HepG2 (cell line): ENCODE measurements around the gene SNPH. TPM values are rescaled to one million over a fixed set of nuclear protein-coding genes. Genes with fewer than 3 reads are reported as not detected.

Experiments used
- CHD4 ChIP-seq: fragments of 200-600 bp; sonication (generic); IDR thresholded peaks from 2 replicates; pipeline ENCODE4 v1.7.0; 2017; ENCODE audit warnings: mild to moderate bottlenecking, low read length, borderline replicate concordance
- HES4 ChIP-seq: sonication (generic); formaldehyde crosslinking; IDR thresholded peaks from 2 replicates; pipeline ENCODE4 v1.9.0; 2021; ENCODE audit warnings: mild to moderate bottlenecking, missing genetic modification reagents, borderline replicate concordance
- NBN ChIP-seq: fragments of 450-650 bp; conservative IDR thresholded peaks from 2 replicates; pipeline ENCODE4 v1.6.1; 2017
- SALL2 ChIP-seq: sonication (generic); formaldehyde crosslinking; IDR thresholded peaks from 2 replicates; pipeline ENCODE4 v1.8.1; 2023; ENCODE audit warnings: mild to moderate bottlenecking, missing genetic modification reagents, inconsistent platforms
- SRSF1 ChIP-seq: fragments of 200-400 bp; formaldehyde crosslinking; optimal IDR thresholded peaks from 2 replicates; pipeline ENCODE3; 2017; ENCODE audit warnings: mild to moderate bottlenecking, low read depth, low read length, moderate library complexity
- ZFY ChIP-seq: sonication (generic); formaldehyde crosslinking; IDR thresholded peaks from 2 replicates; pipeline ENCODE4 v1.4.0; 2020; ENCODE audit warnings: missing genetic modification reagents
- ZNF10 ChIP-seq: sonication (generic); formaldehyde crosslinking; IDR thresholded peaks from 2 replicates; pipeline ENCODE4 v1.4.0; 2020; ENCODE audit warnings: mild to moderate bottlenecking, low read depth, missing genetic modification reagents, borderline replicate concordance
- ZNF33A ChIP-seq: sonication (generic); formaldehyde crosslinking; IDR thresholded peaks from 2 replicates; pipeline ENCODE4 v1.5.1; 2020; ENCODE audit warnings: missing genetic modification reagents, mild to moderate bottlenecking, moderate library complexity, borderline replicate concordance
- ZNF563 ChIP-seq: sonication (generic); formaldehyde crosslinking; IDR thresholded peaks from 2 replicates; pipeline ENCODE4 v1.8.0; 2022; ENCODE audit warnings: mild to moderate bottlenecking, moderate library complexity, missing genetic modification reagents
- ZNF567 ChIP-seq: sonication (generic); formaldehyde crosslinking; IDR thresholded peaks from 2 replicates; pipeline ENCODE4 v1.8.1; 2023; ENCODE audit warnings: mild to moderate bottlenecking, missing genetic modification reagents, borderline replicate concordance
- ZNF768 ChIP-seq: sonication (generic); formaldehyde crosslinking; IDR thresholded peaks from 2 replicates; pipeline ENCODE4 v1.4.0; 2020; ENCODE audit warnings: missing genetic modification reagents
- ZNF839 ChIP-seq: sonication (generic); formaldehyde crosslinking; IDR thresholded peaks from 2 replicates; pipeline ENCODE4 v1.4.0; 2020; ENCODE audit warnings: missing genetic modification reagents, mild to moderate bottlenecking, borderline replicate concordance
- ZSCAN25 ChIP-seq: sonication (generic); formaldehyde crosslinking; IDR thresholded peaks from 2 replicates; pipeline ENCODE4 v1.8.0; 2022; ENCODE audit warnings: mild to moderate bottlenecking, missing genetic modification reagents
- polyA plus RNA-seq, 8 experiments: library from polyadenylated mRNA; depleted of rRNA in 3 of 8; stranded (reverse) in 7 of 8; unstranded in 1 of 8; fragments of >200 nt; fragmentation: Illumina TruSeq in 4 of 8; extraction: Trizol in 4 of 8; gene quantifications; 2 replicates each; pipeline versions ENCODE4 v1.2.1 to v1.2.3, GENCODE V29; 2011 to 2016; ENCODE audit warnings: low read depth in 4 of 8, missing spikeins in 1 of 8, mixed read lengths in 1 of 8; ENCODE audit not compliant: insufficient read depth in 1 of 8
- total RNA-seq, 5 experiments: library from RNA; depleted of rRNA; stranded (reverse); fragments of >200 nt; fragmentation: Illumina TruSeq; extraction: Trizol; gene quantifications; 2 replicates each; pipeline ENCODE4 v1.2.3, GENCODE V29; 2016; ENCODE audit warnings: low read depth in 1 of 5
- TF ChIP-seq, protein P1 (sequence below): sonication (generic); formaldehyde crosslinking; IDR thresholded peaks from 2 replicates; pipeline ENCODE4 v1.4.0; 2020; ENCODE audit warnings: mild to moderate bottlenecking, missing genetic modification reagents
- TF ChIP-seq, protein P2 (sequence below): sonication (generic); formaldehyde crosslinking; IDR thresholded peaks from 2 replicates; pipeline ENCODE4 v1.5.0; 2020; ENCODE audit warnings: mild to moderate bottlenecking, missing genetic modification reagents, borderline replicate concordance
- TF ChIP-seq, protein P3 (sequence below): sonication (generic); formaldehyde crosslinking; IDR thresholded peaks from 2 replicates; pipeline ENCODE4 v1.4.0; 2020; ENCODE audit warnings: mild to moderate bottlenecking, missing genetic modification reagents, borderline replicate concordance

The SNPH gene
- total and polyA plus RNA-seq, 2 of the 13 experiments (the other 11 are each of a cell fraction or from before 2014, with no cell fraction given) = 0.09 TPM; not detected in 1

DNA sequence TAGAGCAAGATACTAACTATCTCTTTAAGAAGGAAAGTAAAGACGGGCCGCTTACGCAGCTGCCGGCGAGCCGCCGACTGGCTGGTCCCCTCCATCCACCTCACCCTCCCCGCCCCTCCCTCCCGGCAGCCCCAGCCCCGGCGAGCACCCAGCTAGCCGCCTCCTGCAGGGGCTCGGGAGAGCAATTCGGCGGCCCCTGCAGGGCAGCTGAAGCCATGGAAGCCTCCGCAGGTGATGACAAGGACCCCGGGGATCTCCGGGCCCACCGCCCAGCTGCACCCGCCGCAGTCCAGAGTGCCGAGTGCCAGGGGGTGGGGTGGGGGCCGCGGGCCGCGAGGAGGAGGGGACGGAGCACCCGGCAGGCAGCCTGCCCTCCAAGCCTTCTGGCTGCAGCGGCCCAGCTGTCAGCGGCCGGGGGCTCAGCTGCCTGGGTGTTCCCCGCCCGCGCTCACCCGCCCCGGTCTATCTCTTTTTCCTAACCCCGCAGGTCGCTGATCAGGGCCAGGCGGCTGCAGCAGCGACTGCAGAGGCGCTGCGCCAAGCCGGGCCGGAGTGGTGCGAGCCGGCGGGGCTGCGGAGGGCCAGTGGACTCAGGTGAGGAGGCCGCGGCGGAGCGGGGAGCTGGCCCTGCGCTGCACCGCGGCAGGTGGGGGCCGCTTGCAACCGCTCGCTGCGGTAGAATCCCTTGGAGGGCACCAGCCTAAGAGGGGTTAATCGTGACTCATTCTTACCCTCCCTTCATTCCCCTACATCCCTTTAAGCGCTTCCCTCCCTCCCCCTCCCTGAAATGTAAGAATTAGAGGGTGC lies at the start of gene SNPH (continued):
- TF ChIP-seq ZNF33A (CRISPR knock-in tag) = no peak
- peak; percentile 13; the same call in 1 of the 2 replicates for TF ChIP-seq ZNF768 (CRISPR knock-in tag)
- TF ChIP-seq ZNF563 (CRISPR knock-in tag) = 0 out of 2 replicates have a peak, but pooled peaks have one; percentile 45
- TF ChIP-seq ZSCAN25 (CRISPR knock-in tag) = peak; percentile 73; the same call in 1 of the 2 replicates
- TF ChIP-seq NBN = no peak
- 0 out of 2 replicates have a peak, but pooled peaks have one; percentile 3 for TF ChIP-seq SALL2 (CRISPR knock-in tag)
- no peak for TF ChIP-seq ZNF10 (CRISPR knock-in tag)
- TF ChIP-seq, protein P1, sequence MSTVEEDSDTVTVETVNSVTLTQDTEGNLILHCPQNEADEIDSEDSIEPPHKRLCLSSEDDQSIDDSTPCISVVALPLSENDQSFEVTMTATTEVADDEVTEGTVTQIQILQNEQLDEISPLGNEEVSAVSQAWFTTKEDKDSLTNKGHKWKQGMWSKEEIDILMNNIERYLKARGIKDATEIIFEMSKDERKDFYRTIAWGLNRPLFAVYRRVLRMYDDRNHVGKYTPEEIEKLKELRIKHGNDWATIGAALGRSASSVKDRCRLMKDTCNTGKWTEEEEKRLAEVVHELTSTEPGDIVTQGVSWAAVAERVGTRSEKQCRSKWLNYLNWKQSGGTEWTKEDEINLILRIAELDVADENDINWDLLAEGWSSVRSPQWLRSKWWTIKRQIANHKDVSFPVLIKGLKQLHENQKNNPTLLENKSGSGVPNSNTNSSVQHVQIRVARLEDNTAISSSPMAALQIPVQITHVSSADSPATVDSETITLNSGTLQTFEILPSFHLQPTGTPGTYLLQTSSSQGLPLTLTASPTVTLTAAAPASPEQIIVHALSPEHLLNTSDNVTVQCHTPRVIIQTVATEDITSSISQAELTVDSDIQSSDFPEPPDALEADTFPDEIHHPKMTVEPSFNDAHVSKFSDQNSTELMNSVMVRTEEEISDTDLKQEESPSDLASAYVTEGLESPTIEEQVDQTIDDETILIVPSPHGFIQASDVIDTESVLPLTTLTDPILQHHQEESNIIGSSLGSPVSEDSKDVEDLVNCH (CRISPR knock-in tag) = no peak
- peak; percentile 79 for TF ChIP-seq SRSF1
- TF ChIP-seq HES4 (CRISPR knock-in tag) = peak; percentile 72; the same call in 1 of the 2 replicates
- TF ChIP-seq ZNF839 (CRISPR knock-in tag) = 0 out of 2 replicates have a peak, but pooled peaks have one; percentile 40
- TF ChIP-seq ZNF567 (CRISPR knock-in tag) = peak; percentile 39; the same call in 1 of the 2 replicates
- peak; percentile 40; the same call in 1 of the 2 replicates for TF ChIP-seq ZFY
- TF ChIP-seq, protein P2, sequence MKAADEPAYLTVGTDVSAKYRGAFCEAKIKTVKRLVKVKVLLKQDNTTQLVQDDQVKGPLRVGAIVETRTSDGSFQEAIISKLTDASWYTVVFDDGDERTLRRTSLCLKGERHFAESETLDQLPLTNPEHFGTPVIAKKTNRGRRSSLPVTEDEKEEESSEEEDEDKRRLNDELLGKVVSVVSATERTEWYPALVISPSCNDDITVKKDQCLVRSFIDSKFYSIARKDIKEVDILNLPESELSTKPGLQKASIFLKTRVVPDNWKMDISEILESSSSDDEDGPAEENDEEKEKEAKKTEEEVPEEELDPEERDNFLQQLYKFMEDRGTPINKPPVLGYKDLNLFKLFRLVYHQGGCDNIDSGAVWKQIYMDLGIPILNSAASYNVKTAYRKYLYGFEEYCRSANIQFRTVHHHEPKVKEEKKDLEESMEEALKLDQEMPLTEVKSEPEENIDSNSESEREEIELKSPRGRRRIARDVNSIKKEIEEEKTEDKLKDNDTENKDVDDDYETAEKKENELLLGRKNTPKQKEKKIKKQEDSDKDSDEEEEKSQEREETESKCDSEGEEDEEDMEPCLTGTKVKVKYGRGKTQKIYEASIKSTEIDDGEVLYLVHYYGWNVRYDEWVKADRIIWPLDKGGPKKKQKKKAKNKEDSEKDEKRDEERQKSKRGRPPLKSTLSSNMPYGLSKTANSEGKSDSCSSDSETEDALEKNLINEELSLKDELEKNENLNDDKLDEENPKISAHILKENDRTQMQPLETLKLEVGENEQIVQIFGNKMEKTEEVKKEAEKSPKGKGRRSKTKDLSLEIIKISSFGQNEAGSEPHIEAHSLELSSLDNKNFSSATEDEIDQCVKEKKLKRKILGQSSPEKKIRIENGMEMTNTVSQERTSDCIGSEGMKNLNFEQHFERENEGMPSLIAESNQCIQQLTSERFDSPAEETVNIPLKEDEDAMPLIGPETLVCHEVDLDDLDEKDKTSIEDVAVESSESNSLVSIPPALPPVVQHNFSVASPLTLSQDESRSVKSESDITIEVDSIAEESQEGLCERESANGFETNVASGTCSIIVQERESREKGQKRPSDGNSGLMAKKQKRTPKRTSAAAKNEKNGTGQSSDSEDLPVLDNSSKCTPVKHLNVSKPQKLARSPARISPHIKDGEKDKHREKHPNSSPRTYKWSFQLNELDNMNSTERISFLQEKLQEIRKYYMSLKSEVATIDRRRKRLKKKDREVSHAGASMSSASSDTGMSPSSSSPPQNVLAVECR (CRISPR knock-in tag) = peak; percentile 40; the same call in 1 of the 2 replicates
- no peak for TF ChIP-seq CHD4
- TF ChIP-seq, protein P3, sequence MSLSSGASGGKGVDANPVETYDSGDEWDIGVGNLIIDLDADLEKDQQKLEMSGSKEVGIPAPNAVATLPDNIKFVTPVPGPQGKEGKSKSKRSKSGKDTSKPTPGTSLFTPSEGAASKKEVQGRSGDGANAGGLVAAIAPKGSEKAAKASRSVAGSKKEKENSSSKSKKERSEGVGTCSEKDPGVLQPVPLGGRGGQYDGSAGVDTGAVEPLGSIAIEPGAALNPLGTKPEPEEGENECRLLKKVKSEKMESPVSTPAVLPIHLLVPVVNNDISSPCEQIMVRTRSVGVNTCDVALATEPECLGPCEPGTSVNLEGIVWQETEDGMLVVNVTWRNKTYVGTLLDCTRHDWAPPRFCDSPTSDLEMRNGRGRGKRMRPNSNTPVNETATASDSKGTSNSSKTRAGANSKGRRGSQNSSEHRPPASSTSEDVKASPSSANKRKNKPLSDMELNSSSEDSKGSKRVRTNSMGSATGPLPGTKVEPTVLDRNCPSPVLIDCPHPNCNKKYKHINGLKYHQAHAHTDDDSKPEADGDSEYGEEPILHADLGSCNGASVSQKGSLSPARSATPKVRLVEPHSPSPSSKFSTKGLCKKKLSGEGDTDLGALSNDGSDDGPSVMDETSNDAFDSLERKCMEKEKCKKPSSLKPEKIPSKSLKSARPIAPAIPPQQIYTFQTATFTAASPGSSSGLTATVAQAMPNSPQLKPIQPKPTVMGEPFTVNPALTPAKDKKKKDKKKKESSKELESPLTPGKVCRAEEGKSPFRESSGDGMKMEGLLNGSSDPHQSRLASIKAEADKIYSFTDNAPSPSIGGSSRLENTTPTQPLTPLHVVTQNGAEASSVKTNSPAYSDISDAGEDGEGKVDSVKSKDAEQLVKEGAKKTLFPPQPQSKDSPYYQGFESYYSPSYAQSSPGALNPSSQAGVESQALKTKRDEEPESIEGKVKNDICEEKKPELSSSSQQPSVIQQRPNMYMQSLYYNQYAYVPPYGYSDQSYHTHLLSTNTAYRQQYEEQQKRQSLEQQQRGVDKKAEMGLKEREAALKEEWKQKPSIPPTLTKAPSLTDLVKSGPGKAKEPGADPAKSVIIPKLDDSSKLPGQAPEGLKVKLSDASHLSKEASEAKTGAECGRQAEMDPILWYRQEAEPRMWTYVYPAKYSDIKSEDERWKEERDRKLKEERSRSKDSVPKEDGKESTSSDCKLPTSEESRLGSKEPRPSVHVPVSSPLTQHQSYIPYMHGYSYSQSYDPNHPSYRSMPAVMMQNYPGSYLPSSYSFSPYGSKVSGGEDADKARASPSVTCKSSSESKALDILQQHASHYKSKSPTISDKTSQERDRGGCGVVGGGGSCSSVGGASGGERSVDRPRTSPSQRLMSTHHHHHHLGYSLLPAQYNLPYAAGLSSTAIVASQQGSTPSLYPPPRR (CRISPR knock-in tag) = no peak
